Measurements from ENCODE around the gene CNIH1.
"Not testable (repeated sequence)": the region's sequence is repeated elsewhere in the genome, so short reads cannot be mapped to it uniquely, and the experiment has no call there.

DNA sequence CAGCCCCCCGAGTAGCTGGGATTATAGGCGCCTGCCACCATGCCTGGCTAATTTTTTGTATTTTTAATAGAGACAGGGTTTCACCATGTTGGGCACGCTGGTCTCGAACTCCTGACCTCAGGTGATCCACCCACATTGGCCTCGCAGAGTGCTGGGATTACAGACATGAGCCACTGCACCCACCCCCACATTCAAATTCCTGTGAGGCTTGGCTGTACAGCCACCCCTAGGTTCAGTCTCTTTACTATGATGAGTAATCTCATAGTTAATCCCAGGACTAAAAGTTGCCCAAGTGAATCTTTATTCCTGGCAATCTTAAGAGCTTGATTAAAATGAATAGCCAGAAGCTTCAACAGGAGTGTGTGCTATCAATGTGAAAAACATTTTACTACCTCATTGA, 12.8 kb upstream of the CNIH1 start:
- TF ChIP-seq, protein P1, sequence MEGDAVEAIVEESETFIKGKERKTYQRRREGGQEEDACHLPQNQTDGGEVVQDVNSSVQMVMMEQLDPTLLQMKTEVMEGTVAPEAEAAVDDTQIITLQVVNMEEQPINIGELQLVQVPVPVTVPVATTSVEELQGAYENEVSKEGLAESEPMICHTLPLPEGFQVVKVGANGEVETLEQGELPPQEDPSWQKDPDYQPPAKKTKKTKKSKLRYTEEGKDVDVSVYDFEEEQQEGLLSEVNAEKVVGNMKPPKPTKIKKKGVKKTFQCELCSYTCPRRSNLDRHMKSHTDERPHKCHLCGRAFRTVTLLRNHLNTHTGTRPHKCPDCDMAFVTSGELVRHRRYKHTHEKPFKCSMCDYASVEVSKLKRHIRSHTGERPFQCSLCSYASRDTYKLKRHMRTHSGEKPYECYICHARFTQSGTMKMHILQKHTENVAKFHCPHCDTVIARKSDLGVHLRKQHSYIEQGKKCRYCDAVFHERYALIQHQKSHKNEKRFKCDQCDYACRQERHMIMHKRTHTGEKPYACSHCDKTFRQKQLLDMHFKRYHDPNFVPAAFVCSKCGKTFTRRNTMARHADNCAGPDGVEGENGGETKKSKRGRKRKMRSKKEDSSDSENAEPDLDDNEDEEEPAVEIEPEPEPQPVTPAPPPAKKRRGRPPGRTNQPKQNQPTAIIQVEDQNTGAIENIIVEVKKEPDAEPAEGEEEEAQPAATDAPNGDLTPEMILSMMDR (IDR thresholded peaks at IDR 0.05; ENCODE audit: low read length): not testable (repeated sequence)
- not testable (repeated sequence) for TF ChIP-seq EZH2 (optimal IDR thresholded peaks at IDR 0.05; ENCODE audit: low read depth, low read length)

Measured in MM.1S (cell line).